HG03064 (cell line): ENCODE data around the gene KIF21A.

ENCODE experiments used
- ATAC-seq: cut with Tn5 transposase; IDR thresholded peaks from one replicate; pipeline ENCODE4 v1.9.1; 2021; ENCODE audit warnings: low read depth; ENCODE audit not compliant: unreplicated experiment

Gene KIF21A

GRCh38 chr12:39354955-39355354 lies 88.0 kb downstream of the KIF21A start:
- no peak for ATAC-seq

- ATAC-seq = no peak
Measured at GRCh38 chr12:39352471-39353017, 90.4 kb downstream of the KIF21A start.

DNA sequence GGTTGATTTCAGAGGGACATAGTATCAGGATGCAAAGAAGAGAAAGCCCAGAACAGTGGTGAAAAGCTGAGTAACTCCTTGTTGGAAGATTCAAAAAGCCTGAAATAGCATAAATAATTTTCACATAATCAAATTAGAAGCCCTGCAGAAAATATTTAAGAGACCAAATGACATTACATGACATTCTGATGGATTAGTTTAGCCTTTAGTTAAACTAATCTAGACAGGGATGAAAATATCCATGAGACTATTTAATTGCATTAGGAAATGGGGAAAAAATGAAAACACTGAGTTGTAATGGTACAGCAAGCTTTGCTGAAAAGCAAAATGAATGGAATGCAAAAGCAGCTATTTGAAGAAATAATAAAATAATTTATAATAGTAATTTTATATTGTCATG lies 91.8 kb downstream of the KIF21A start:
- no peak for ATAC-seq

DNA sequence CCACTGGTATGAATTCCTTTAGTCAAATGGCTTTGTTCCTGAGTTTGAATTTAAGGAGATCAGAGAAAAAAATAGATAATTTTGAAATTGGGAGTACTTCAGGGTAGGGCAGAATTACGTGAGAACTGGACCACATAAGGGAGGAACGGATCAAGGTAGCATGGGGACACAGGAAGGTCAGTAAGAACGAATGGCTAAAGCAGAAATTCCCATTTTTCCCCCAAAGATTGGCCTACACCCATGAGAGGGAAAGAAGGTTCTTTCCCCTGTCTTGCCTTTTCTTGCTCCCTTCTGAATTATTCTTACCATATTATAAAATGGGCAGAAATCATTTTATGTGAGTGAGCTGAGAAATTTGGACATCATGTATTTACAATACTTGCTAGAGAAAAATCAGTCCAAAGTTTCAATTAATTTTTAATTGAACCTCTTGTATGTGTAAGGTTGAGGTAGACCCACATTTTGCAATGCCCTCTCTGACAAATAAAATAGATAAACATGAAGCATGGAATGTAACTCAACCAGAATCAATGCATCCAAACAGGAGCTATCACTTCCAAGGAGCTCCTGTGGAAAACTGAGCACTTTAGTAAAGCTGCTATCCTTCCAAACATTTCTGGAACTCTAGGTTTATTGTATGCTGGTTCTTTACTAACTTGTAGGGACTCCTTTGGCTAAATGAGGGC lies 93.8 kb downstream of the KIF21A start:
- no peak for ATAC-seq

GRCh38 chr12:39348523-39348922 lies 94.4 kb downstream of the KIF21A start:
- ATAC-seq = no peak

DNA sequence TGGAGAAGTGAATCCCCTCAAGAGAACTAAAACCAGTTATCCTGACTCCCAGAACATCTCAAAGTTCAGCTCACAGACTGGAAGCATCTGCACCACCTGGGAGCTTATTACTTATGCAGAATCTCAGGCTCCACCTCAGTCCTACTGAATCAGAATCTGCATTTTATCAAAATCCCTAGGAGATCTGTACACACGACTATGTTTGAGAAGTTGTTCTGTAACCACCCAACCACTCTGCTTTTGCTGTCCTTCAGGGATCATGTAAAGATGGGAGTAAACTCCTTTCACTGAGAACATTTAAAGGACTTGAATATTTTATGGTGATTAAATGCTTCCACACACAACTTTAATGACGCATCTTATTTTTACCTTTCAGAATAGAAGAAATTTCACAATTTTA lies 98.0 kb downstream of the KIF21A start:
- no peak for ATAC-seq

- no peak for ATAC-seq
Measured at GRCh38 chr12:39343665-39344064, 99.3 kb downstream of the KIF21A start.

GRCh38 chr12:39341761-39342160 lies 101.2 kb downstream of the KIF21A start:
- ATAC-seq = no peak

- no peak for ATAC-seq
Measured at GRCh38 chr12:39341179-39341578, 101.7 kb downstream of the KIF21A start.

DNA sequence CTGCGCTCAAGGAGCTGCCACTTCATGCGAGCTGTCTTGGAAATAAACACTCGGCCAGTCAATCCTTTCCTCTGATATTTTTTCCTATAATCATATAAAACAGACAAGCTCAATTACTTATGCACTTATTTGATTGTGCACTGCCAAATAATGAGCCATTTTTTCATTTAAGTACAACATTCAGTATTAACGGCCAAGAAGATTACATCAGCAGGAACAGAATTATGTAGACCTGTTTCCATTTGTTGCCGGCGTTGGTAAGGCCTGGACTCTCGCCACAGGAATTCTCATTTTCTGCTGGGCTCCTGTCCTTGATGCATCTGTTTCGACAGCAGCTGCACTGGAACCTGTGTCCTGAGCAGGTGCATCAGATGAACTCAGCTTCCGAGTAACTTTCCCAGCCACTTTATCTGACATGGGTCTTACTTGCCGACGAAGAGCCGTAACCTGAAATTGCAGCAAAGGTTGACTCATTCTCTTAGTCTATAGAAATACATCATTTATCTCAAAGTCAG lies 110.2 kb downstream of the KIF21A start:
- ATAC-seq = no peak

DNA sequence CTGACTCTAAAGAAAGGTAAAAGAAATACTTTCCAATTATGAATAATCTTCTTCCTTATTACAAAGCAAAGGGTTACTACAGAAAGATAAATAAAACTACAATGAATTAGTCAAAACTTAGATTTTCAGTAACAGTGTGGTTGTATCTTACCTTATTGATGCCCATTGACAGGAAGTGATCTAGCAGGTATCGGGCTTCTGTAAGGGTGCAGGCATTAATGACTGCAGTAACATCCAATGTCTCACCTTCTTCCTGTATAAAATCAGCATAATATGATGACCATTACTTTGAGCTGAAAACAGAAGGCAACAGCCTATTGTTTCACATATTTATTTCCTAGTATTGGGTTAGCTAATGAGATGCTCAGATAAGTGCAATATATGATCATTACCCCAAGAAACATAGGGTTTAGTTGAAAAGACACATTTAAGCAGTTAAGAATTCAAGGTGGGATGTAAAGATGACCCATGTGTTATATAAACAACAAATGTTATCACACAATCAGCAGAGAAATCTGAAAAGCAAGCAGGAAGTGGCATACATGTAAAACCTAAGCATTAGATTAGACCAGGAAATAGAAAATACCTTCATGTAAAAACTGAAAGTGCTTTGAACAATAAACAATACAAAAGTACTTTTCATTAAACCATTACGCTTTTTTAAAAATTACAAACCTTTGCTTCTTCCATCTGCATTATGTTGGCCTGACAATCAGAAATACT lies 111.2 kb downstream of the KIF21A start:
- no peak for ATAC-seq

DNA sequence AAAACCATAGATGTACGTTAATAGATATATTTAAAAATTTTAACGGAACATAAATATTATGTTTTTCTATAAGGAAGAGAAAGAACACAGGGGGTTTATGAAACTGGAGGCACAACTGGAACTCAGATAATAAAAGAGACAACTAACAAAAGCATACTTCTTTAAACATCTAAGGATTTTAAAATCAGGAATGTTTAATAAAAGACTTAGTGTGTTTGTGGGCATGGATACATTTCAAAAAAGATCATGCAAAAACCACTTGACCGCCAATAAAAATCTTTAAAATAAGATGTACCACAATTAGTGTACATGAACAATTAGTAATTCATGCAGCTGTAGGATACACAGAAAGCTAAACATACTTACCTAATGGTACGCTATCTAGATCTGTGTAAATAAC lies 113.0 kb downstream of the KIF21A start:
- ATAC-seq = no peak

- ATAC-seq = no peak
Measured at GRCh38 chr12:39329018-39329417, 113.9 kb downstream of the KIF21A start.

DNA sequence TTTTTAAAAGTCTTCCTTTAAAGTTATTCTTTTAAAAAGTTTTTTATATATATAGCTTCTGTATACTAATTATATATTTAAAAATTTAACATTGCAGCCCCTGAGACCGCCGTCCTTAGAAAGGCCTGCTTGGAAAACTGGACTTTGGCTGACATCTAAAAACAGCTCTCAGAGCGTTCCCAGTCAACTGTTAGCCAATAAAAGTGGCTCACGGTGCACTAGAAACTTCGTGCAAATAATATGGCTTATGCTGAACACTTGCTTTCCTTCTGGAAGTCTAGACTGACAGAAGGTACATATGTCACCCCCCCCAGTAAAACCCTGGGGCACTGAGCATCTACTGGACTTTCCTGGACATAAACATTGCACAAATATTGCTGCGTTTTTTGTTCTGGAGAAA lies 115.0 kb downstream of the KIF21A start:
- no peak for ATAC-seq

DNA sequence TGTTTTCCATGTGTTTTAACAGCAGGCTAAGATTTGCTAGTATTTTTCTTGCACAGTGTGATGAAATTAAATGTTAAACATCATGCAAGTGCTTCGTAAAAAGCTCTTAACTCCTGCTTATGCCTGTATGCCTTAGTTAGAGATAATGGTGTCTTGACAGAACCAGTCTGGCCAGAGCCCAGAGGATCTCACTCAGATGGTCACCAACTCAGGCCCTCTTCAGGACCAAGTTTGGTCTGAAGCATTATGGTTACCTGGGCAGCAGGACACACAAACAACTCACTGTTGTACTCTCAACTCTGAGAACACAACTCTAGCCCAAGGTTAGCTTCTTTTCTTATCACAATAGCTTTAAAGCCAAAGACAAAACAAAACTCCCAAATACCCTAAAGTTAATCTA lies 115.4 kb downstream of the KIF21A start:
- ATAC-seq = no peak

DNA sequence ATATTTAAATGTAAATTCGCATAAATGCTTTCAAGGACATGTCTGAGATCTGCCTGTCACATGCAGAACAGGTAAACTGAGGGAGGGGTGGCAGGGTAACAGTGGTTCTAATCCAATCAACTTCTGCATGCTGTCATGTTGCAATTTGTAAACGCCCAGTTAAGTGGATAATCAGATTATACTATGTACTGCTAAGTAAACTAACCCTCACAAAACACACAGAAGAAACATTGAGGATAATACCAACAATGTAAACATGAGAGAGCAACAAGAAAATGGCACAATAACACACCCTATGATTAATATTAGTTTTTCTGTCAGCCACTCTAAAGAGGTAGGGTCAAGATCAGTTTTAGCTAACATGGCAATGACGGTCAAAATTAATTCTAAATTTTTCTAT lies 123.7 kb downstream of the KIF21A start:
- ATAC-seq = no peak

DNA sequence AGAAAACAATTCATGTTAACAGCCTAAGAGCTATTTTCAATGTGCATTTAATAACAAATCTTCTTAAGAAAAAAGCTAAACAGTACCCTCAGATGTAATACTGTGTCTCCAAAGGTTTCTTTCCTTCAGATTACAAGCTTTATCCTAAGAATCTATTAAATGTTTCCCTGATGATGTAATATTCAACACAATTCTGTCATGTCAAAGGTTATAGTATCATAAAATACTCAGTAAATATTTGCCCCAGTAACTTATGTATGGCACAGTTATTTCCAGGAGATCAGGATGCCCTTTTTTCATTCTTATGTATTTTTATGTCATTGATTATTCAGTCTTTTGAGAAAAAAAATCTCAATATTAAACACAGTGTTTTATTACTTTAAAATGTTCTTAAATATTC lies 128.4 kb downstream of the KIF21A start:
- no peak for ATAC-seq

DNA sequence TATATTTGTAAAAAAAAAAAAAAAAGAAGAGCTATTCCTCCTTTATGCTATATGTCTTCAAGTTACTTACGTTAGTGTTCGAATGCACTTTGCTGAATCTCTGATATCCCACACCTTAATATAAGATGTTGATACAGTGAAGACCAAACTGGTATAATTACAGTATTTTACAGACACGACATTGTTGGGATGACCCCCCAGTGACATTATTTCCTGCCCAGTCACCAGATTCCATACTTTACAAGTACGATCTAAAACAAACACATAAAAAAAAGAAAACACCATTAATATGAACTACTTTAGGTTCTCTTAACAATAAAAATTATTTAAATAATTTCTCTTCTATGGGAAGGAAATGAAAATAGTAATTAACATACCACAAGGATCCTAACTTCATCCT lies 133.4 kb downstream of the KIF21A start:
- no peak for ATAC-seq

GRCh38 chr12:39301422-39301821 lies 141.5 kb downstream of the KIF21A start:
- ATAC-seq = no peak

GRCh38 chr12:39300799-39301198 lies 142.1 kb downstream of the KIF21A start:
- no peak for ATAC-seq

GRCh38 chr12:39297891-39298290 lies 145.0 kb downstream of the KIF21A start:
- ATAC-seq = no peak

DNA sequence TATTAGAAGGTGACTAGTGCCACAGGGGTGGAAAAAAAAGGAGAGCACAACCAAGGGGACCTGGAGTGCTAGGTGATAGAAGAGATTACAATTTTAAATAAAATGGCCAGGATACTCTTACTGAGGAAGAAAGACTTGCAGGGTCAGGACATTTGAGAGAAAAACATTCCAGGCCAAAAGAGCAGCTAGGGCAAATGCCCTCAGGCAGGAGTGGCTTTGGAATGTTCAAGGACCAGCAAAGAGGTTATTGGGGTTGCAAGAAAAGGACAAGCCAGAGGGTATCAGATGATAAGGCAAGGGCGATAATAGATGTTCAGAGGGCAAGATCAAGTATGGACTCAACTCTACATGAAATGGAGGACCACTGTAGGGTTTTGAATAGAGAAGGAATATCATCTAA lies 146.4 kb downstream of the KIF21A start:
- no peak for ATAC-seq
